ENCODE data around the gene PSME2.

Gene PSME2

DNA sequence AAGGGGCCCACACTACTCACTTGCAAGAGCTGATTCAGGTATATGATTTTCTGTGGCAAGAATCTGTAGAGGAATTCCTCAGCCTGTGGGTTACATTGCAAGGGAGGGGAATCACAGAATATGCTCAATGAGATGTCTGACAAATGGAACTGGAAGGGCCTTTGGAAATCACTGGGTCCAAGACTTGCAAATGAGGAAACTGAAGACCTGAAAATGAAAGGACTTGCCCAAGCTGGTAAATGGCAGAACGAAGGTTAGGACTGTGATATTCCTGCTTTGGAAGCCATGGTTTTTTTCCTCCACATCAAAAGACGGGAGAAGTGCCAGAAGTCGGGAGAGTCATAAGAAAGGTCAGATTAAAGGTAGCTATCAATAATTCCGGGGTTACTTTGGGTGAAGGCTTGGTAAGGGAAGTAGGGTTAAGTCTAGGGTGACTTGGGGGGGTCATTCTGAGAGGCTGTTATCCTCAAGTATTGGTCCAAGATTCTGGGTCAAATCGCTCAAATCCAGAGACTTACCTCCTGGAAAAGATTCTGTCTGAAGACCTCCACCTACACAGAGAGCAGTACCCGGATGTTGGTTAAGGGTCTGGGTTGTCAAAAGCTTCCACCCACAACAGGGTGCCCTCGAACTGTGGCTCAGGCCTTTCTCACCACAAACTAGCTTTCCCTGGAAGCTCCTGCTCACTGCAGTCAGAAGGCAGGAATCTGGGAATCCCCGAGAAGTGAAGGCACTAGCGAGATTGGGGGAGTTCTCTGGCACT, 539 bp downstream of the PSME2 start:
- H3K4me3 ChIP-seq (ENCODE audit: low read depth, low read length): peak overlapping the region; percentile 91
- POLR2A ChIA-PET: interaction anchor here (0.5 to 3.8 kb wide), 15 partner anchors 9 to 125 kb away, joined by 3 to 79 read pairs (median 8); partner anchors contain the start of genes CHMP4A, DCAF11, IPO4 and IRF9
- CTCF ChIA-PET: interaction anchor here (0.6 to 3.7 kb wide), 7 partner anchors 9 to 131 kb away, joined by 3 to 34 read pairs (median 5); partner anchors contain the start of gene IRF9
- H3K9me3 ChIP-seq (ENCODE audit: control insufficient read depth, insufficient read depth, low read depth, low read length): no peaks in the 10 kb centered on the region
- H3K4me1 ChIP-seq (ENCODE audit: control insufficient read depth, insufficient read depth, low read length): peaks cover 8% of the 10 kb centered on the region
- TF ChIP-seq ZNF404 (tag by site-specific recombination; IDR thresholded peaks at IDR 0.05) (no peak), ZNF600 (tag by site-specific recombination; IDR thresholded peaks at IDR 0.05) (peak; percentile 79), IKZF3 (tag by site-specific recombination; IDR thresholded peaks at IDR 0.05) (peak; percentile 37; the same call in 1 of the 2 replicates), ZNF146 (tag by site-specific recombination; IDR thresholded peaks at IDR 0.05) (peak; percentile 34), PRDM1 (tag by site-specific recombination; IDR thresholded peaks at IDR 0.05) (0 out of 2 replicates have a peak, but pooled peaks have one; percentile 73)
- TF ChIP-seq, protein P1, sequence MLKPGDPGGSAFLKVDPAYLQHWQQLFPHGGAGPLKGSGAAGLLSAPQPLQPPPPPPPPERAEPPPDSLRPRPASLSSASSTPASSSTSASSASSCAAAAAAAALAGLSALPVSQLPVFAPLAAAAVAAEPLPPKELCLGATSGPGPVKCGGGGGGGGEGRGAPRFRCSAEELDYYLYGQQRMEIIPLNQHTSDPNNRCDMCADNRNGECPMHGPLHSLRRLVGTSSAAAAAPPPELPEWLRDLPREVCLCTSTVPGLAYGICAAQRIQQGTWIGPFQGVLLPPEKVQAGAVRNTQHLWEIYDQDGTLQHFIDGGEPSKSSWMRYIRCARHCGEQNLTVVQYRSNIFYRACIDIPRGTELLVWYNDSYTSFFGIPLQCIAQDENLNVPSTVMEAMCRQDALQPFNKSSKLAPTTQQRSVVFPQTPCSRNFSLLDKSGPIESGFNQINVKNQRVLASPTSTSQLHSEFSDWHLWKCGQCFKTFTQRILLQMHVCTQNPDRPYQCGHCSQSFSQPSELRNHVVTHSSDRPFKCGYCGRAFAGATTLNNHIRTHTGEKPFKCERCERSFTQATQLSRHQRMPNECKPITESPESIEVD (tag by site-specific recombination; IDR thresholded peaks at IDR 0.05): no peak
- peaks cover 12 to 46% of the 10 kb centered on the region in 2 experiments for H3K36me3 ChIP-seq (ENCODE audit: control insufficient read depth in 2 of 2, insufficient read depth in 1 of 2, low read length in 2 of 2)
- H3K27ac ChIP-seq (ENCODE audit: extremely low read depth, low read depth, low read length): peak overlapping the region; percentile 59; the same call in 1 of the 2 replicates

DNA sequence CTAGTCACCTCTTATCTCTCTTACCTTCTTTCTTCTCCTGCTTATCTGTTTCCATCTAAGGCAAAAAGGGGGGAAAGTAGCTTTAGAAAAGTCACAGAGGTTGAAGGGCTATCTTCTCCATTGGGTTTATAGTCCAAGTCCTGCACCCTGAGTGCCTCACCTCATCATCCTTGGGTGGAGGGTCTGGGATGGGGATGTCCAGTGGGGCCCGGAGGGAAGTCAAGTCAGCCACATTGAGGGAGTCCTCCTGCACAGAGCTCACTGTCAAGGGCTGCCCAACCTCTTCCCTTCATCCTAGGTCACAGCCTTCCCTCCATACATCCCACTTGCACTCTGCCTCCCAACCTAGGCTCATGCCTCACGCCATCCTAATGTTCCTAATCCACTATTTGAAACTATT, 1.2 kb downstream of the PSME2 start:
- POLR2A ChIA-PET: interaction anchor here (0.5 to 3.8 kb wide), 8 partner anchors 8 to 51 kb away, joined by 3 to 79 read pairs (median 18); partner anchors contain the start of genes DCAF11, IRF9, NRL and PCK2
- H3K4me1 ChIP-seq (ENCODE audit: control insufficient read depth, insufficient read depth, low read length): peaks cover 8% of the 10 kb centered on the region
- no peaks in the 10 kb centered on the region for H3K9me3 ChIP-seq (ENCODE audit: control insufficient read depth, insufficient read depth, low read depth, low read length)
- peaks cover 12 to 40% of the 10 kb centered on the region in 2 experiments for H3K36me3 ChIP-seq (ENCODE audit: control insufficient read depth in 2 of 2, insufficient read depth in 1 of 2, low read length in 2 of 2)
- CTCF ChIA-PET: interaction anchor here (0.6 to 1.4 kb wide), 3 partner anchors 8 to 132 kb away, joined by 3 to 5 read pairs (median 5); no protein-coding TSS in a partner anchor
- no peak overlapping the region for H3K27ac ChIP-seq (ENCODE audit: extremely low read depth, low read depth, low read length)
- TF ChIP-seq, protein P2, sequence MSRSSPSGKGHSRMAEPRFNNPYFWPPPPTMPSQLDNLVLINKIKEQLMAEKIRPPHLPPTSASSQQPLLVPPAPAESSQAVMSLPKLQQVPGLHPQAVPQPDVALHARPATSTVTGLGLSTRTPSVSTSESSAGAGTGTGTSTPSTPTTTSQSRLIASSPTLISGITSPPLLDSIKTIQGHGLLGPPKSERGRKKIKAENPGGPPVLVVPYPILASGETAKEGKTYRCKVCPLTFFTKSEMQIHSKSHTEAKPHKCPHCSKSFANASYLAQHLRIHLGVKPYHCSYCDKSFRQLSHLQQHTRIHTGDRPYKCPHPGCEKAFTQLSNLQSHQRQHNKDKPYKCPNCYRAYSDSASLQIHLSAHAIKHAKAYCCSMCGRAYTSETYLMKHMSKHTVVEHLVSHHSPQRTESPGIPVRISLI (tag by site-specific recombination; IDR thresholded peaks at IDR 0.05): no peak
- TF ChIP-seq ZNF571 (tag by site-specific recombination; IDR thresholded peaks at IDR 0.05) (no peak), ZBTB7A (tag by site-specific recombination; IDR thresholded peaks at IDR 0.05; ENCODE audit: low read depth) (no peak)
- H3K4me3 ChIP-seq (ENCODE audit: low read depth, low read length): no peak overlapping the region

DNA sequence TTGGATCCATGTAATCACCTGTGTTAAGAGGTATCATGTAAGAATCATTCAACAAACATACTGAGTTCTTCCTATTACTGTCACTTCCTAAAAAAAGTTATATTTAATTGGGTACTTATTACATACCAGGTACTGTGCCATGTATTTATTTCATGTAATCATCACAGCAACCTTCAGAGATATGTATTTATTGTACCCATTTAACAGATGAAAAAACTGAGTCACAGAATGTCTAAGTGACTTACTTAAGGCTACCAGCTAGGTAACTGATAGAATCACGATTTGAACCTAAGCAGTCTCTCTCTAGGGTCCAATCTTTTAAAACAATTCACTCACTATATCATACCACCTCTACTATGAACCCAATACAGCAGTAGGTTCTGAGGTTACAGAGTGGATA, 2.0 kb downstream of the PSME2 start:
- Histone ChIP-seq H3K4me3 (ENCODE audit: low read depth, low read length) (no peak overlapping the region), H3K27ac (ENCODE audit: extremely low read depth, low read depth, low read length) (no peak overlapping the region), H3K36me3 (ENCODE audit: control insufficient read depth in 2 of 2, insufficient read depth in 1 of 2, low read length in 2 of 2) (peaks cover 13 to 35% of the 10 kb centered on the region in 2 experiments), H3K9me3 (ENCODE audit: control insufficient read depth, insufficient read depth, low read depth, low read length) (no peaks in the 10 kb centered on the region), H3K4me1 (ENCODE audit: control insufficient read depth, insufficient read depth, low read length) (peaks cover 12% of the 10 kb centered on the region)
- TF ChIP-seq ZNF324 (tag by site-specific recombination; IDR thresholded peaks at IDR 0.05) (no peak), ZFP41 (tag by site-specific recombination; IDR thresholded peaks at IDR 0.05; ENCODE audit: borderline replicate concordance) (no peak), ZNF530 (tag by site-specific recombination; IDR thresholded peaks at IDR 0.05; ENCODE audit: low read depth) (no peak), ZNF561 (tag by site-specific recombination; IDR thresholded peaks at IDR 0.05; ENCODE audit: borderline replicate concordance) (no peak), ZNF132 (tag by site-specific recombination; IDR thresholded peaks at IDR 0.05; ENCODE audit: borderline replicate concordance) (no peak), SCRT2 (tag by site-specific recombination; IDR thresholded peaks at IDR 0.05) (no peak), ZNF16 (tag by site-specific recombination; IDR thresholded peaks at IDR 0.05; ENCODE audit: low read depth) (no peak), KLF1 (tag by site-specific recombination; IDR thresholded peaks at IDR 0.05) (no peak), ZNF23 (tag by site-specific recombination; IDR thresholded peaks at IDR 0.05; ENCODE audit: borderline replicate concordance) (no peak), ZNF354C (tag by site-specific recombination; IDR thresholded peaks at IDR 0.05; ENCODE audit: borderline replicate concordance, low read depth) (no peak), ZNF677 (tag by site-specific recombination; IDR thresholded peaks at IDR 0.05) (no peak)
- TF ChIP-seq, protein P3, sequence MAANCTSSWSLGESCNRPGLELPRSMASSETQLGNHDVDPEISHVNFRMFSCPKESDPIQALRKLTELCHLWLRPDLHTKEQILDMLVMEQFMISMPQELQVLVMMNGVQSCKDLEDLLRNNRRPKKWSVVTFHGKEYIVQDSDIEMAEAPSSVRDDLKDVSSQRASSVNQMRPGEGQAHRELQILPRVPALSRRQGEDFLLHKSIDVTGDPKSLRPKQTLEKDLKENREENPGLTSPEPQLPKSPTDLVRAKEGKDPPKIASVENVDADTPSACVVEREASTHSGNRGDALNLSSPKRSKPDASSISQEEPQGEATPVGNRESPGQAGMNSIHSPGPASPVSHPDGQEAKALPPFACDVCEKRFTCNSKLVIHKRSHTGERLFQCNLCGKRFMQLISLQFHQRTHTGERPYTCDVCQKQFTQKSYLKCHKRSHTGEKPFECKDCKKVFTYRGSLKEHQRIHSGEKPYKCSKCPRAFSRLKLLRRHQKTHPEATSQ (tag by site-specific recombination; IDR thresholded peaks at IDR 0.05): no peak
- ChIA-PET POLR2A (interaction anchor here (3.3 kb wide), 1 partner anchor 29 kb away, joined by 60 read pairs; the partner anchor contains the start of genes DCAF11 and NRL), CTCF (interaction anchor here (1.5 kb wide), 1 partner anchor 17 kb away, joined by 4 read pairs; the partner anchor contains the start of gene IRF9)
